ENCODE results near the gene INHBC. TPM values are rescaled to one million over a fixed set of nuclear protein-coding genes. Genes with fewer than 3 reads are reported as not detected.
A peak's percentile ranks its signal among the peaks of the same experiment; 100 is the strongest.

The INHBC gene
- total RNA-seq, 1 experiment from 2014 or later = 0.20 TPM

DNA sequence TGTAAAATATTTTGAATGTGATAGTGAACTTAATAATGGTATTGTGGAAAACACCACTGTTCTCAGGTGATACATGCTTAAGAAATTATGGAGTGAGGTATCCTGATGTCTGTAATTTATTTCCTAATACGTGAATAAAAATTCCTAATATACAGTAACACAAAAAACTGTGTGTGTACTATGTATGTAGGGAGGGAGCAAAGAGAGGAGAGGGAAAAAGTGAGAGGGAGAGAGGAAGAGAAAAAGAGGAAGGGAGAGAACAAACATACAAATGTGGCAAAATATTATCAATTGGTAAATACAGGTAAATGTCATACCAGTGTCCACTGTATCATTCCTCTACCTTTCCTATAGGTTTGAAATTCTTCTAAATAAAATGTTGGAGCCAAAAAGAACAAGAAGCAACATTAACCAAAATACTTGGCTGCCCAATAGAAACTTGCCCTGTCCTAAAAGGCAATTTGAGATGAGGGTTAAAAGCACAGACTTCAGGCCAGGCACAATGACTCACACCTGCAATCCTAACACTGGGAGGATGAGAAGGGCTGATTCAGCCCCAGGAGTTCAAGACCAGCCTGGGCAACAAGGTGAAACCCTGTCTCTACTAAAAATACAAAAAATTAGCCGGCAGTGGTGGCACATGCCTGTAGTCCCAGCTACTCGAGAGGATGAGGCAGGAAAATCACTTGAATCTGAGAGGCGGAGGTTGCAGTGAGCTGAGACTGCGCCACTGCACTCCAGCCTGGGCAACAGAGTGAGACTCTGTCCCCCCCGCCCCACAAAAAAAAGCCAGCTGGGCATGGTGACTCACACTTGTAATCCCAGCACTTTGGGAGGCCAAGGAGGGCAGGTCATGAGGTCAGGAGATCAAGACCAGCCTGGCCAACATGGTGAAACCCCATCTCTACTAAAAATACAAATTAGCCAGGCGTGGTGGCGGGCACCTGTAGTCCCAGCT, 18.3 kb upstream of the INHBC start:
- POLR2A ChIA-PET = no interaction called here
- H3K4me1 ChIP-seq (ENCODE audit: control insufficient read depth in 1 of 2, insufficient read depth in 2 of 2, low read length in 2 of 2) = peaks cover 8 to 21% of the 10 kb centered on the region in 2 experiments
- H3K9me2 ChIP-seq (ENCODE audit: insufficient read depth) = no peaks in the 10 kb centered on the region
- H3K27ac ChIP-seq (ENCODE audit: low read depth, low read length) = no peak overlapping the region; the same call in 1 of the 2 replicates
- no peaks in the 10 kb centered on the region for H3K36me3 ChIP-seq (ENCODE audit: control insufficient read depth in 1 of 2, insufficient read depth in 2 of 2, low read length in 2 of 2)
- peak overlapping the region; percentile 39 for H3K4me2 ChIP-seq (ENCODE audit: low read length)
- peaks cover 3% of the 10 kb centered on the region; the same call in 1 of the 2 replicates for H3K79me2 ChIP-seq (ENCODE audit: insufficient read depth, low read length)
- H3K9me3 ChIP-seq (ENCODE audit: control insufficient read depth in 1 of 2, insufficient read depth in 1 of 2, low read depth in 1 of 2, low read length in 2 of 2) = no peaks in the 10 kb centered on the region
- no peak overlapping the region for H2AFZ ChIP-seq (ENCODE audit: low read depth, low read length, poor library complexity, severe bottlenecking)
- no peak overlapping the region for H3K4me3 ChIP-seq (replicated peaks in 1 of 2; ENCODE audit: low read depth in 1 of 2, low read length in 2 of 2)
- DNase-seq (ENCODE audit: low read depth, low spot score) = peak; percentile 38
- intact Hi-C loops (cut with micrococcal nuclease) = no loop called here
- no peak overlapping the region for H3K9ac ChIP-seq (ENCODE audit: low read length)
- peak; percentile 90 for ATAC-seq
- CTCF ChIA-PET = no interaction called here
- no peaks in the 10 kb centered on the region for H3K27me3 ChIP-seq (ENCODE audit: insufficient read depth, low read length)
- no TSS peak for BruUV-seq (replicated peaks)
- peaks cover 7% of the 10 kb centered on the region; the same call in 1 of the 2 replicates for H4K20me1 ChIP-seq (ENCODE audit: insufficient read depth)
- RAD21 ChIA-PET (ENCODE audit: low non-redundant PET in 1 of 2, low total read pairs in 2 of 2, uncharacterized antibody in 2 of 2, unreplicated experiment in 2 of 2) = interaction anchor here in 1 of 2 experiments (0.7 kb wide), 1 partner anchor 11 kb away, joined by 3 read pairs; no protein-coding TSS in a partner anchor
- TF ChIP-seq, protein P1, sequence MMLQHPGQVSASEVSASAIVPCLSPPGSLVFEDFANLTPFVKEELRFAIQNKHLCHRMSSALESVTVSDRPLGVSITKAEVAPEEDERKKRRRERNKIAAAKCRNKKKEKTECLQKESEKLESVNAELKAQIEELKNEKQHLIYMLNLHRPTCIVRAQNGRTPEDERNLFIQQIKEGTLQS (IDR thresholded peaks at IDR 0.05) = no peak
- TF ChIP-seq SRF (IDR thresholded peaks at IDR 0.05; ENCODE audit: low read depth) = no peak
- TF ChIP-seq TCF7L2 (IDR thresholded peaks at IDR 0.05; ENCODE audit: borderline replicate concordance, extremely low read depth, insufficient read depth, insufficient read length) = no peak
- no peak for TF ChIP-seq EGR1 (IDR thresholded peaks at IDR 0.05; ENCODE audit: low read depth)
- TF ChIP-seq CBX3 (IDR thresholded peaks at IDR 0.05; ENCODE audit: low read depth) = 0 out of 2 replicates have a peak, but pooled peaks have one; percentile 22
- TF ChIP-seq, protein P2, sequence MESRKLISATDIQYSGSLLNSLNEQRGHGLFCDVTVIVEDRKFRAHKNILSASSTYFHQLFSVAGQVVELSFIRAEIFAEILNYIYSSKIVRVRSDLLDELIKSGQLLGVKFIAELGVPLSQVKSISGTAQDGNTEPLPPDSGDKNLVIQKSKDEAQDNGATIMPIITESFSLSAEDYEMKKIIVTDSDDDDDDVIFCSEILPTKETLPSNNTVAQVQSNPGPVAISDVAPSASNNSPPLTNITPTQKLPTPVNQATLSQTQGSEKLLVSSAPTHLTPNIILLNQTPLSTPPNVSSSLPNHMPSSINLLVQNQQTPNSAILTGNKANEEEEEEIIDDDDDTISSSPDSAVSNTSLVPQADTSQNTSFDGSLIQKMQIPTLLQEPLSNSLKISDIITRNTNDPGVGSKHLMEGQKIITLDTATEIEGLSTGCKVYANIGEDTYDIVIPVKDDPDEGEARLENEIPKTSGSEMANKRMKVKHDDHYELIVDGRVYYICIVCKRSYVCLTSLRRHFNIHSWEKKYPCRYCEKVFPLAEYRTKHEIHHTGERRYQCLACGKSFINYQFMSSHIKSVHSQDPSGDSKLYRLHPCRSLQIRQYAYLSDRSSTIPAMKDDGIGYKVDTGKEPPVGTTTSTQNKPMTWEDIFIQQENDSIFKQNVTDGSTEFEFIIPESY (IDR thresholded peaks at IDR 0.05; ENCODE audit: extremely low read depth, insufficient replicate concordance, low read length) = no peak
- TF ChIP-seq ELF1 (IDR thresholded peaks at IDR 0.05; ENCODE audit: borderline replicate concordance, low read depth) = no peak
- TF ChIP-seq EZH2 (IDR thresholded peaks at IDR 0.05) = no peak
- no peak for TF ChIP-seq ZNF274 (IDR thresholded peaks at IDR 0.05; ENCODE audit: low read depth, low read length)
- TF ChIP-seq RAD21 (IDR thresholded peaks at IDR 0.05; ENCODE audit: low read depth) = no peak
- peak; percentile 21; the same call in 1 of the 2 replicates for TF ChIP-seq JUND (IDR thresholded peaks at IDR 0.05)
- no peak for TF ChIP-seq POLR2A (IDR thresholded peaks at IDR 0.05; ENCODE audit: borderline replicate concordance, extremely low read depth, insufficient read depth, insufficient read length)
- TF ChIP-seq SP1 (IDR thresholded peaks at IDR 0.05; ENCODE audit: low read depth) = no peak
- TF ChIP-seq FOSL1 (IDR thresholded peaks at IDR 0.05; ENCODE audit: low read depth) = 0 out of 2 replicates have a peak, but pooled peaks have one; percentile 50
- no peak for TF ChIP-seq SIN3A (IDR thresholded peaks at IDR 0.05; ENCODE audit: low read depth)
